Measurements from ENCODE around the gene MACROD1.
A peak's percentile ranks its signal among the peaks of the same experiment; 100 is the strongest.

The MACROD1 gene

DNA sequence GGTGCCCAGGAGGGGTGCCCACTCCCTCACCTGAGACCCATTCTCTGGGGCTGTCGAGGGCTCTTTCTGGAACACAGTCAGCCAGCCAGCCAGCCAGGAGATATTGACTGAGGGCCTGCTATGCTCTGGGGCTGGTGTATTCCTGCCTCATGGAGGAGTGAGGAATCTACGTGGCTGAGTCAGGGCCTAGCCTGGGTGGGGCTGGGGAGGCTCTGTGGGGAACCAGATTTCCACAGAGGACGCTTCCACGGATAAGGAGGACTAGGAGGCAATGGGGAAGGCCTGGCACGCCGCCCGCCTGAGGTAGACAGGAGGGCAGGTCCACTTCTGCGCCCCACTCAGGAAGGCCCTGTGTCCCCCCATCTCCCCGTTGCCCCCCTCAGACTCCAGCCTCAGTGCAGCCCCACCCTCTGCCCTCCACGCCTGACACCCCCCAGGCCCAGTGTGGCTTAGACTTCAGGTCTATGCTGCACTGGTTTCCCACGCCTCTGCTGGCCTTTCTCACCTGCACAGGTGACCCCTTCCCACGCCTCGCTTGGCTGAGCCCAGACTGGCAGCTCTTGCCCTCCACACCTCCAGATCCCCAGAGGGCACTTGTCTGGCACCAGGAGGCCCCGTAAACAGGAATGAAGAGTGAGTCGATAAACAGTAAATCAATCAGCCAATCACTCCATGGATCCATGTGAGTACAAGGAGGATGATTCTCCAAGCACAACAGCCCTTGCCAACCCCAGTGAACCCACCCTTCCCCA lies 37.5 kb downstream of the MACROD1 start:
- no peak for DNase-seq

DNA sequence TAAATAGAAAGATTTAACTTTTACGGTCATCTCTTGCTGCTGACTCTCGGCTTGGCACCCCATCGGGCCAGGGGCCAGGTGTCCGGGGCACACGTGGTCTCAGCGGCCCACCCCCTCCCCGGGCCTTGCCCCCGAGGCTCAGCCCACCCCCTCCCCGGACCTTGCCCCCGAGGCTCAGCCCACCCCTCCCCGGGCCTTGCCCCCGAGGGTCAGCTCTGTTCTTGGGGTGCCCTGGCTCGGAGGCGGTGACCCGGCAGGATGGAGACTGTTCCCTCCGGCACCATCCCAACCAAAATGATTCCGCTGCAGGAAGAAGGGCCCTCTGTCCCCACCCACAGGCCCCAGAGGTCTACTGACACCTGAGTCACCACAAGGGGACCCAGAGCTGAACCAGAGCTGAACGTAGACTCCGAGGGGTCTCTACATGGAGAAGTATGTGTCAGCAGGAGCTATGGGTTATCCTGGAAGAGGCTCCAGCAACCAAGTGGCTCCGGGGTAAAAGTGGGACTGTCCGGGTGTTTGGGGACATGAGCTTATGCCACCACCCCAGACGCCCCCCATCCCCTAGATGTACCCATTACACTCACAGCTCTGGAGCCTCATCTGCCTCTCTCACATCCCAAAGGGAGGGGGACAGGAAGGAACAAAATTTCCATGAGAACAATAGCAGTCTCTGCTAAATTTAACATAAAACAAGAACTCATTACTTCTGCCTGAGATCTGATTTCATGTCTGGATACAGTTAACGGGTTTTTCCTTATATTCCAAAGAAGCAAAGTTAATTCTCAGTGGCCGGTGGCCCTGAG lies 38.4 kb downstream of the MACROD1 start:
- DNase-seq: no peak

DNA sequence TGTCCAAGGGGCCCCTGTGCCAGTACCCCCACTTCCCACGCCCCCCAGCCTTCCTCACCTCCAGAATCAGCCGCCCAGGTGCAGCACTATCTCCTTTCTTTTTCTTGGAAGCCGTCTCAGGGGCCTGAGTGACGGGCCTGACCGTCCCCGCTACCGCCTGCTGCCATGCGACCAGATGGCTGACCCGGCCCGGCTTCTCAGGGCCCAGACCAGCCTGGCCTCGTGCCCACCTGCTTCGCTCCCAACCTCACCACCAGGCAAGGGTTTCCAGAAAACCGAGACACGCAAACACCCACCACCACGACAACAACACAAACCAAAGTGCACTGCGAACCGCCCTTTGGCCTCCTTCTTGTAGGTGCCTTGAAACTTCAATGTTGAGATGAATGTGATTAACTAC lies 39.1 kb downstream of the MACROD1 start:
- no peak for DNase-seq

- no peak for DNase-seq
These were observed 39.5 kb downstream of the MACROD1 start for GRCh38 chr11:64126371-64126770.

- DNase-seq: no peak
These were observed 40.2 kb downstream of the MACROD1 start for GRCh38 chr11:64125676-64126075.

- peak; percentile 25 for DNase-seq
These were observed 41.8 kb downstream of the MACROD1 start for GRCh38 chr11:64124147-64124546.

DNA sequence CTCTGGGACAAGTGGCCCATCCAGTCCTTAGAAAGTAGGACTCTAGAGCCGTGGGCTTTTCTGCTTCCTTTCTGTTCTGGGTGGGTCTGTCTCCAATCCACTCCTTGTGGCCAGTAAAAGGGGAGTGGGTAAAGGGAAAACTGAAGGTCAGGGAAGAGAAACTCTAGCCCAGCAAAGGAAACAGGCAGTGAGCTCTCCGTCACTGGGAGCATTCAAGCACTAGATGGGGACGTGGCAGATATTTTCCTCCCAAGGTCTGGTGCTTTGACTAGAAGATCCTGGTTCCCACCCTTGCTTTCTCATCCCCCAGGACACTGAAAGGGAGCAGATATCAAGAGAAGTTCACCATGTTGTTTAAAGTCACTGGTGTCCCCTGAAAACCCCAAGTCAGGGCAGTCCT lies 42.2 kb downstream of the MACROD1 start:
- DNase-seq: no peak

DNA sequence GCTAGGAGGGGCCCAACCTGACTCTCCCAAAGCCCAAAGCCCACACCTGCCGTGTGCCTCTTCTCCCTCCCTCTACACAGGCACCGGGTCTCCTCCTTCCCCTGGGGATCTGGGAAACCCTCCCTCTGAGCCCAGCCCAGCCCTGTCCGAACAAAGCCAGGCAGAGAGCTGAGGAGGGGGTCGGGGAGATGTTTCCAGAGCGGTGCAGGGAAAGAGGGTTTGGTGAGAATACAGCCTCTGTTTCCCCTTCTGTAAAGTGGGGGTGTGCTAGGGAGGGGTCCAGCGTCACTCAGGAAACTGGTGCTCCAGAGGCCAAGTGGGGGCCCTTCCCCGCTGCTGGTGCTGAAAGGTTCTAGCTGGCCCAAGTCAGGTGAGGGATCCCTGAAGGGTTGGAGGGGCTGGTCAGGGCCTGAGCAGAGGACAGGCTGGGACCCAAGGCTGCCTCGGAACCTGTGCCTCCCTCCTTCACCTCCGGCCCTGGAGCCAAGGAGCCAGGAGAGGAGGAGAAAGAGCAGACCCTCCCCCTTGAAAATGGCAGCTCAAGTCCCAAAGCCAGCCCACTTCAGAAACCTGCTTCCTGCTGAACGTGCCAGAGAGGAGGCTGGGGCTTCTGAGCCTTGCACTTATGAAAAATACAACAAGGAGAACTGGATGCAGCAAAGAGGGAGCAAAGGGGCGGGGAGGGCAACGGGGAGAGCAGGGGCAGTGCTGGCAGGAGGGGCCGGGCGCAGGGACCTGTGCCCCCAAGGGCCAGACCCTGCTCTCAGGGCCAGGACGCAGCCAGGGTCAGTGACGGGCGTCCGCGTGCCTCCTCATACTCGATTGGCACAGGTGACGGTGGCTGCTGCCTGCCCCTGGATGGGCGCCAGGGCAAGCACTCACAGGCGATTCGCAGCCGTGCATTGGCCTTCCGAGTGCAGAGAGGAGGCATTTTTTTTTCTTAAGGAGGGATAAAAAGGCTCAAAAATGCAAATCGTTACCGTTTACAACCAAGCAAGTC lies 43.2 kb downstream of the MACROD1 start:
- peak; percentile 24 for DNase-seq

- DNase-seq: no peak
These were observed 44.1 kb downstream of the MACROD1 start for GRCh38 chr11:64121663-64122410.

GRCh38 chr11:64120951-64121569 lies 44.9 kb downstream of the MACROD1 start:
- peak; percentile 91 for DNase-seq

- DNase-seq: peak; percentile 66
These were observed 46.2 kb downstream of the MACROD1 start for GRCh38 chr11:64119700-64120099.

GRCh38 chr11:64118876-64119665 lies 46.8 kb downstream of the MACROD1 start:
- DNase-seq: no peak

- DNase-seq: no peak
These were observed 48.0 kb downstream of the MACROD1 start for GRCh38 chr11:64117763-64118459.

- no peak for DNase-seq
These were observed 50.1 kb downstream of the MACROD1 start for GRCh38 chr11:64115531-64116522.

DNA sequence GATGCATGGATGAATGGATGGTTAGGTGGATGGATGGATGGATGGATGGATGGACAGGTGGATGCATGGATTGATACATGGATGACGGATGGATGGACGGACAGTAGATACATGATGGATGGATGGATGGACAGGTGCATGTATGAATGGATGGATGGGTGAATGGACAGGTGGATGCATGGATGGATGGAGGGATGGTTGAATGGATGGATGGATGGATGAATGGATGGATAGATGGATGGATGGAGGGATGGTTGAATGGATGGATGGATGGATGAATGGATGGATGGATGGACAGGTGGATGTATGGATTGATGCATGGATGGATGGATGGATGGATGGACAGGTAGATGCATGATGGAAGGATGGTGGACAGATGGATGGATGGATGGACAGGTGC lies 51.7 kb downstream of the MACROD1 start:
- no peak for DNase-seq

DNA sequence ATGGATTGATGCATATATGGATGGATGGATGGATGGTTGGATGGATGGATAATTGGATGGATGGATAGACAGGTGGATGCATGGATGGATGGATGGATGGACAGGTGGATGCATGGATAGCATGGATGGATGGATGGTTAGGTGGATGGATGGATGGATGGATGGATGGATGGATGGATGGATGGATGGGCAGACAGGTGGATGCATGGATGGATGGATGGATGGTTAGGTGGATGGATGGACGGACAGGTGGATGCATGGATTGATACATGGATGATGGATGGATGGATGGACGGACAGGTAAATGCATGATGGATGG lies 52.5 kb downstream of the MACROD1 start:
- DNase-seq: no peak

DNA sequence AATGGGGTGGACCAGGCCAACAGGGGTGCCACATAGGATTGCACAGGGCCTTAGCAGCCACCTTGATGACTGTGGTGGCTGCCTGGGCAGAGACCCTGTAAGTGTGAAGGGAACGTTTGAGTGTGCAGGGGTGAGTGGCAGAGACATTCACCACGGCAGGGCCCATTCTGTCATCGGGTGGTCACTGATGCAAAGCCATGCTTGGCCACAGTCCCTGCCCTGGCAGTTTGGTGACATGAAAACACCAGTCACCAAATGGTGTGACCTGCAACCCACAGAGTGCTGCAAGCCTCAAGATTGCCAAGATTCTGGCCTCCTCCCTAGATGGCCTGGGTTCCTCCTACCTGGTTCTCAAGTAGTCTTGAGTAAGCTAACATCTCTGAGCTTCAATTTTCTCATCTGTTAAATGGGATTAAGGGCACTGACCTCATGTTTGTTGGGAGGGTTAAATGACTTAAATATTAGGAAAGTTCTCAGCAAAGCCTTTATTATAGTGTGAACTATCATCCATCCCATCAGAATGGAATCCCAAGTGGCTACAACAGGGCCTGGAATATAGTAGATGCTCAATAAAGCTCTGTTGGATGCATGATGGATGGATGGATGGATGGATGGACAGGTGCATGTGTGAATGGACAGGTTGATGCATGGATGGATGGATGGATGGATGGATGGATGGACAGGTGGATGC lies 53.0 kb downstream of the MACROD1 start:
- no peak for DNase-seq
